Astrocyte of the spinal cord (primary cell): ENCODE results near the gene GPR152.

Source experiments
- DNase-seq: peaks from one replicate; pipeline ENCODE4 v3.0.0; 2011; ENCODE audit warnings: low read depth, low spot score
- H3K4me3 ChIP-seq: 2 replicates; pipeline ENCODE4 v1.5.1; 2011; ENCODE audit warnings: low read depth, mild to moderate bottlenecking, low read length, moderate library complexity
- CTCF ChIP-seq: IDR thresholded peaks from 2 replicates; pipeline ENCODE4 v1.5.1; 2012; ENCODE audit warnings: low read depth, mild to moderate bottlenecking, low read length, inconsistent platforms
- in situ Hi-C: cut with HindIII; loops from 2 replicates; pipeline ENCODE4 v1.10.0; 2017; ENCODE audit warnings: low sequenced_read_pairs

The GPR152 gene

DNA sequence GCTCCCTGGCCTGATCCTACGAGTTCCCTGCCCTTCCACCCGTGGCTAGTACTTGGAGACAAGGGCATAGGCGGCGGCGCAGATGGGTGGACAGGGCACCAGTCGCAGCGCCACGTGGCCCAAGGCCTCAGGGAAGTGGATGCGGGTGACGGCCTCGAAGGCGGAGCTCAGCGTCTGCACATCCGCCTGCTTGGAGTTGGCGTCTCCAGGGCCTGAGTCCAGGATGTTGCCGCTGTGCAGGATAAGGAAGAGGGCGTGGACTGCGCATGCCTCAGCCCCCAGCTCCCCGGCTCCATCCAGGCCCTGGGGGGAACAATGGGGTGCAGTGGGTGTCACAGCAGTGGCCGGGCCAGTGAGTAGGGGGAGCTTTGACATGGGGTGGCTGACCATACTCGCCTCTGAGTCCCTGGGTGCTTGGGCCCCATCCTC, 46.0 kb upstream of the GPR152 start:
- in situ Hi-C loops, result no loop called here
- DNase-seq, result no peak
- no peak overlapping the region for H3K4me3 ChIP-seq
- TF ChIP-seq CTCF, result no peak

GRCh38 chr11:67497656-67498291, 45.2 kb upstream of the GPR152 start:
- in situ Hi-C loops, result no loop called here
- no peak overlapping the region for H3K4me3 ChIP-seq
- no peak for DNase-seq
- TF ChIP-seq CTCF, result no peak

- H3K4me3 ChIP-seq, result no peak overlapping the region
- TF ChIP-seq CTCF, result no peak
- in situ Hi-C loops, result no loop called here
- no peak for DNase-seq
These were observed 43.6 kb upstream of the GPR152 start for GRCh38 chr11:67496113-67496512.

DNA sequence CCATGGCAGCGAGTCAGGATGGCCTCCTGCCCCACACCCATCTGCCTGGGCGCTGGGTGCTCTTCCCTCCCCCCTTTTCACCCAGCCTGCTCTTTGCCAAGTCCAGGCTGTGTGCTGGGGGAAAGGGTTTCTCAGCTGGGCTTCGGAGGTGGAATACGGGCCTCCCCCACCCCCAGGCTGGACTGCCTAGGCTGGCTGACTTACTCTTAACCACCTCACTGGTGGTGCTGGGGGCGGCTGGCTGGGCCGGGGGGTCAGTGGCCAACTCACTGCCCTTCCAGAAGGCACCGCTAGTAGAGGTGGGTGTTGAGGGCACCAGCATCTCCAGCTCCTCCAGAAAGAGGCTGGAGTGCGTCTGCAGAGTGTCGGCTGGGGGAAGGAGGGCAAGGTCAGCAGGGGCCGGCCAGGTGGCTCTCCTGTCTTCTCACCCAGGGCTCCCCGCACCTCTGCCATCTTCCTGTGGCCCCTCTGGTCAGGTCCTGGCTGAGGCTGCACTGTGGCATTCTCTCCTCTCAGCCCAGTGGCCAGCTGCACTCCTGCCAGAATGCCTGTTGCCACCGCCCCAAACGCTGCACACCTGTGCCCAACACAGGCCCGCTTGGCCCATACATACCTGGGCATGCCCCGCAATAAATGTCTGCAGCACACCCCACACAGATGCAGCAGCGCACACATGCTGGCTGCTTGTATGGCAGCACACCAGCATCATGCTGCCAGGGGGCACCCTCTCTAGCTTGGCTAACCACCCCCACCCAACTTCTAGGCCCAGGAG, 42.9 kb upstream of the GPR152 start:
- in situ Hi-C loops, result no loop called here
- no peak for DNase-seq
- no peak overlapping the region for H3K4me3 ChIP-seq
- TF ChIP-seq CTCF, result no peak

DNA sequence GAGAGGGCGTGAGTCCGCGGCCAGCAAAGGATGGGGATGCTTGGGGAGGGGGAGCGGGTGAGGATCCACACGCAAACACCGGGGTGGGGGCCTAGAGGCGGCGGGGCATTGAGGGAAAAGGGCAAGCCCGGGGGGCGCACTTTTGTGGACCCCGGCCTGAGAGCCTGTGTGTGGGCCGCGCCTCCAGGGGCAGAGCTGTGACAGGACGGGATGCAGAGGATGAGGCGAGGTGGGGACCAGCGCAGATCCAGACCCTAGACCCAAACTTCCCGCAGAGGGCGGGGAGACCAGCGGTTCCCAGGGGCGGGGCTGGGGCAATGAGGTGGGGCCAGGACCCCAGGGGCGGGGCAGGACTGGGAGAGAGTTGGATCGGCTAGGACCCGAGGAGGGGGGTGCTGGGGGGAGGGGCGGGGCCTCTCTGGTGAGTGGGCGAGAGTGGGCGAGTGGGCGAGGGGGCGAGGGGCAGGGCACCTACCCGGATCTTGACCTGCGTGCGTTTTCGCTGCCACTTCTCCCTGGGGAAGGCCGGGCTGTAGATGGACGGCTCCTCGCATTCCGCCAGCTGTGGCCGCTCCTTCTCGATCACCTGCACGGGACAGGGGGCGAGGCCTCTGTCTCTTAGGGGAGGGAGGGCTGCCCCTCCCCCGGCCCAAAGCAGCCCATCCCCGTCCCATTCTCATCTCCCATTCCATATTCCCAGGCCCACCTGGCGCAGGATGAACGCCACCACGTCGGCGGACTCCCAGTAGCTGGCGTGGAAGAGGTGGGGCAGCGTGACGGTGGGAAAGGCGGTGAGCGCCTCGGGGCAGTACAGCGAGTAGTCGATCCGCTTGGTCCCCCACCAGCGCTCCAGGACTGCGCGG, 42.1 kb upstream of the GPR152 start:
- DNase-seq, result no peak
- in situ Hi-C loops, result no loop called here
- TF ChIP-seq CTCF, result no peak
- H3K4me3 ChIP-seq, result no peak overlapping the region

- in situ Hi-C loops, result no loop called here
- TF ChIP-seq CTCF, result no peak
- no peak overlapping the region for H3K4me3 ChIP-seq
- DNase-seq, result no peak
These were observed 41.2 kb upstream of the GPR152 start for GRCh38 chr11:67493548-67494370.
